DOHH2 (cell line): Measurements from ENCODE around the gene MYCN.

ENCODE experiments used
- H3F3A ChIP-seq: fragments of 200-600 bp; sonication (generic), shearing (Covaris generic); 2 replicates; pipeline ENCODE4 v1.6.0; 2016; ENCODE audit warnings: antibody characterized with exemption, mild to moderate bottlenecking; ENCODE audit not compliant: control insufficient read depth, insufficient read depth
- H3K27ac ChIP-seq: fragments of 200-600 bp; sonication (generic); 2 replicates; pipeline ENCODE4 v1.5.1; 2014; ENCODE audit warnings: low read depth, mild to moderate bottlenecking, low read length, moderate library complexity
- H3K27me3 ChIP-seq: fragments of 200-600 bp; sonication (generic); 2 replicates; pipeline ENCODE4 v1.6.1; 2014; ENCODE audit warnings: mild to moderate bottlenecking, low read length, mixed read lengths; ENCODE audit not compliant: control insufficient read depth
- H3K36me3 ChIP-seq: fragments of 200-600 bp; sonication (generic); 2 replicates; pipeline ENCODE4 v1.6.1; 2014; ENCODE audit warnings: mild to moderate bottlenecking, low read length, moderate library complexity, mixed read lengths; ENCODE audit not compliant: control insufficient read depth
- H3K4me1 ChIP-seq: fragments of 200-600 bp; sonication (generic); 2 replicates; pipeline ENCODE4 v1.6.1; 2014; ENCODE audit warnings: mild to moderate bottlenecking, low read length, mixed read lengths; ENCODE audit not compliant: control insufficient read depth
- H3K4me2 ChIP-seq: fragments of 200-600 bp; sonication (generic); 2 replicates; pipeline ENCODE4 v1.6.0; 2014; ENCODE audit warnings: mild to moderate bottlenecking, low read length, moderate library complexity
- H3K4me3 ChIP-seq: fragments of 200-600 bp; sonication (generic); 2 replicates; pipeline ENCODE4 v1.5.1; 2014; ENCODE audit warnings: mild to moderate bottlenecking, low read length, mixed read lengths
- H3K79me2 ChIP-seq: fragments of 200-600 bp; sonication (generic); 2 replicates; pipeline ENCODE4 v1.6.1; 2014; ENCODE audit warnings: mild to moderate bottlenecking, low read length, mixed read lengths; ENCODE audit not compliant: control insufficient read depth
- H3K9me2 ChIP-seq: fragments of 200-600 bp; sonication (generic); replicated peaks from 2 replicates; pipeline ENCODE4 v1.6.1; 2014; ENCODE audit warnings: mild to moderate bottlenecking, low read length, mixed read lengths; ENCODE audit not compliant: control insufficient read depth
- H3K9me3 ChIP-seq: fragments of 200-600 bp; sonication (generic); 2 replicates; pipeline ENCODE4 v1.6.1; 2014; ENCODE audit warnings: antibody characterized with exemption, low read length, mixed read lengths; ENCODE audit not compliant: control insufficient read depth, insufficient read depth
- H4K20me1 ChIP-seq: fragments of 200-600 bp; sonication (generic); 2 replicates; pipeline ENCODE4 v1.6.0; 2014; ENCODE audit warnings: low read depth, mild to moderate bottlenecking, antibody characterized with exemption, low read length, moderate library complexity; ENCODE audit not compliant: control insufficient read depth, insufficient read depth
- EZH2phosphoT487 ChIP-seq: fragments of 200-600 bp; sonication (generic); IDR thresholded peaks from 2 replicates; pipeline ENCODE4 v1.6.1; 2017; ENCODE audit warnings: borderline replicate concordance, mild to moderate bottlenecking, antibody characterized with exemption, low read length, moderate library complexity, mixed read lengths
- TF ChIP-seq, protein P1 (sequence below): fragments of 200-600 bp; sonication (generic); IDR thresholded peaks from one replicate; pipeline ENCODE4 v1.5.1; 2014; ENCODE audit warnings: antibody characterized with exemption, mild to moderate bottlenecking, low read depth, low read length; ENCODE audit not compliant: poor library complexity, severe bottlenecking

MYCN gene

DNA sequence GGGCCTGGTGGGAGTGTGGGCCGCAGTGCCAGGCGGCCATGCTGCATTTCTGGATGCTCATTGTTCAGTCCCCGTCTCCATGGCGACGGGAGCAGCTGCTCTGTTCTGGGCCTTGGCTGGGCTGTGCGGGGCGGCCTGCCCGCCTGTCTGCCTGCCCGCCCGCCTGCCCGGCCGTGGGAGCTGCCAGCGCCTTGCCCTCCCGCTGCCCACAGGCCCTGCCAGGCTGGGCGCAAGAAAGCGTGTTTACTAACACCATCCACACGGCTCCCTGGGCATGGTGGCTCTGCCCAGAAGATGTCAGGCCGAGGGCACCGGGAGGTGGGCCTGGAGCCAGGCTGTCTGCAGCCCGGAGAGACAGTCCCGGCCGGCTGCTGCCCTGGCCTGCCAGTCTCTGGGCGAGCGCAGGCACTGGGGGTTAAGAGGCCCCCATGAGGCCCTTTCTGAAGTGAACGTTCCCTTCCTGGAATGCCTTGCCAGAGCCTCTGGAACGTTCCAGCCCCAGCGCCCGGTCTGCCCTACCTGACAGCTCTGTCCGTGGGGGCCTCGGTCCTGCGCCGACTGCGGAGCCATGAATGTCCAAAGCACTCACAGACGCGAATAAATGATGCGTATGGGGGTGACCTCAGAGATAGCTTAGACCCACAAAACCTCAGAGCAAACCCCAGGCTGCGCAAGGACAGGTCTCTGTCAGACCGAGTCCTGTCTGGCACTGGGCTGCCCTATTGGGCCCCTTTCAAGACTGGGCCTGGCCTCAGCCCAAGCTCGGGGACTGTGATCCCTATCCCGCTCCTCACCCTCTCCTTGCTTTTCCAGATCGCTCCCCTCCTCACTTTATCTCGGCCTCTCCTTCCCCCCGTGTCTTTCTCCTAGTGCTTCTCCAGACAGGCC, 44.3 kb downstream of the MYCN start:
- Histone ChIP-seq H3K4me3 (no peak overlapping the region), H3K4me1 (no peaks in the 10 kb centered on the region), H3K79me2 (no peaks in the 10 kb centered on the region), H3K36me3 (no peaks in the 10 kb centered on the region), H4K20me1 (no peaks in the 10 kb centered on the region), H3F3A (no peaks in the 10 kb centered on the region), H3K4me2 (no peak overlapping the region), H3K27ac (no peak overlapping the region), H3K27me3 (no peaks in the 10 kb centered on the region), H3K9me2 (no peaks in the 10 kb centered on the region), H3K9me3 (no peaks in the 10 kb centered on the region)
- TF ChIP-seq EZH2phosphoT487 = no peak
- TF ChIP-seq, protein P1, sequence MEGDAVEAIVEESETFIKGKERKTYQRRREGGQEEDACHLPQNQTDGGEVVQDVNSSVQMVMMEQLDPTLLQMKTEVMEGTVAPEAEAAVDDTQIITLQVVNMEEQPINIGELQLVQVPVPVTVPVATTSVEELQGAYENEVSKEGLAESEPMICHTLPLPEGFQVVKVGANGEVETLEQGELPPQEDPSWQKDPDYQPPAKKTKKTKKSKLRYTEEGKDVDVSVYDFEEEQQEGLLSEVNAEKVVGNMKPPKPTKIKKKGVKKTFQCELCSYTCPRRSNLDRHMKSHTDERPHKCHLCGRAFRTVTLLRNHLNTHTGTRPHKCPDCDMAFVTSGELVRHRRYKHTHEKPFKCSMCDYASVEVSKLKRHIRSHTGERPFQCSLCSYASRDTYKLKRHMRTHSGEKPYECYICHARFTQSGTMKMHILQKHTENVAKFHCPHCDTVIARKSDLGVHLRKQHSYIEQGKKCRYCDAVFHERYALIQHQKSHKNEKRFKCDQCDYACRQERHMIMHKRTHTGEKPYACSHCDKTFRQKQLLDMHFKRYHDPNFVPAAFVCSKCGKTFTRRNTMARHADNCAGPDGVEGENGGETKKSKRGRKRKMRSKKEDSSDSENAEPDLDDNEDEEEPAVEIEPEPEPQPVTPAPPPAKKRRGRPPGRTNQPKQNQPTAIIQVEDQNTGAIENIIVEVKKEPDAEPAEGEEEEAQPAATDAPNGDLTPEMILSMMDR = no peak

DNA sequence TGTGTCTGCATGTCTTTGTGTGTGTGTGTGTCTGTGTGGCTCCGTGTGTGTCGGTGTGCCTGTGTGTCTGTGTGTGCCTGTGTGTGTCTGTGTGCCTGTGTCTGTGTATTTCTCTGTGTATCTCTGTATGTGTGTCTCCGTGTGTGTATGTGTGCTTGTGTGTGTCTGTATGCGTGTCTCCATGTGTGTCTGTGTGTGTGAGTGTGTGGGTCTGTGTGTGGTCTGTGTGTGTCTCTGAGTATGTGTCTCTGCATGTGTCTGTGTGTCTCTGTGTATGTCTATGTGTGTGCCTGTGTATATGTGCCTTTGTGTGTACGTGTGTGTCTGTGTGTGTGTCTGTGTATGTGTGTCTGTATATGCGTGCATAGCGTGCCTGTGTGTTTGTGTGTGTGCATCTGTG, 45.2 kb downstream of the MYCN start:
- Histone ChIP-seq H3F3A (no peaks in the 10 kb centered on the region), H3K4me1 (no peaks in the 10 kb centered on the region), H3K79me2 (no peaks in the 10 kb centered on the region), H3K9me3 (no peaks in the 10 kb centered on the region), H3K4me2 (no peak overlapping the region), H3K36me3 (no peaks in the 10 kb centered on the region), H3K27me3 (no peaks in the 10 kb centered on the region), H4K20me1 (no peaks in the 10 kb centered on the region), H3K27ac (no peak overlapping the region), H3K4me3 (no peak overlapping the region), H3K9me2 (no peaks in the 10 kb centered on the region)
- no peak for TF ChIP-seq EZH2phosphoT487
- TF ChIP-seq, protein P1 = no peak

DNA sequence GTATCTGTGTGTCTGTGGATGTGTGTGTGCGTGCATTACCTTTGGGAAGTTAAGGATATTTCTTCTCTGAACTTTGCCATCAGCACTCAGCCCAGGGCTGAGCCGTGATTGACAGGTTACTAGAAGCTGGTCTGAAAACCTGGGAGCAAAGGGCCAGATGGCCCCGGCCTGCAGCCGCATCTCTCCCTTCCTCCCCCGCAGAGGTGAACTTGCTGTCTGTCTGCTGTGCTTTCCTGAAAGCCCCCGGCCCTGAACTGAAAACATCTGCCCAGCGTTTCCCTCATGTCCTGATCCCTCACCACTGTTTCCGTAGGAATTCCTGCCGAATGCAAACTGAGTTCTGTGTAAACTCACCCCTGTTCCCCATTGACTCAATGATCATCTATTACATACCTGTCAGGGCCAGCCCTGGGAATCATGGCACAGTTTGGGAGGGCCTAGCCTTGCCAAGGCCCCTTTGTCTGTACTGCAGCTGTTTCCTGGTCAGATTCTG, 45.8 kb downstream of the MYCN start:
- Histone ChIP-seq H3K4me1 (no peaks in the 10 kb centered on the region), H4K20me1 (no peaks in the 10 kb centered on the region), H3K27me3 (no peaks in the 10 kb centered on the region), H3K4me2 (no peak overlapping the region), H3K9me2 (no peaks in the 10 kb centered on the region), H3K4me3 (no peak overlapping the region), H3K36me3 (no peaks in the 10 kb centered on the region), H3K9me3 (no peaks in the 10 kb centered on the region), H3F3A (no peaks in the 10 kb centered on the region), H3K79me2 (no peaks in the 10 kb centered on the region), H3K27ac (no peak overlapping the region)
- no peak for TF ChIP-seq EZH2phosphoT487
- TF ChIP-seq, protein P1 = no peak
